Measurements from ENCODE around the gene SYNDIG1L.

SYNDIG1L gene

GRCh38 chr14:74429221-74429691 is 3.2 kb upstream of the SYNDIG1L start:
- DNase-seq, result no peak

- no peak for DNase-seq
Measured at GRCh38 chr14:74427651-74428050, 1.6 kb upstream of the SYNDIG1L start.

DNA sequence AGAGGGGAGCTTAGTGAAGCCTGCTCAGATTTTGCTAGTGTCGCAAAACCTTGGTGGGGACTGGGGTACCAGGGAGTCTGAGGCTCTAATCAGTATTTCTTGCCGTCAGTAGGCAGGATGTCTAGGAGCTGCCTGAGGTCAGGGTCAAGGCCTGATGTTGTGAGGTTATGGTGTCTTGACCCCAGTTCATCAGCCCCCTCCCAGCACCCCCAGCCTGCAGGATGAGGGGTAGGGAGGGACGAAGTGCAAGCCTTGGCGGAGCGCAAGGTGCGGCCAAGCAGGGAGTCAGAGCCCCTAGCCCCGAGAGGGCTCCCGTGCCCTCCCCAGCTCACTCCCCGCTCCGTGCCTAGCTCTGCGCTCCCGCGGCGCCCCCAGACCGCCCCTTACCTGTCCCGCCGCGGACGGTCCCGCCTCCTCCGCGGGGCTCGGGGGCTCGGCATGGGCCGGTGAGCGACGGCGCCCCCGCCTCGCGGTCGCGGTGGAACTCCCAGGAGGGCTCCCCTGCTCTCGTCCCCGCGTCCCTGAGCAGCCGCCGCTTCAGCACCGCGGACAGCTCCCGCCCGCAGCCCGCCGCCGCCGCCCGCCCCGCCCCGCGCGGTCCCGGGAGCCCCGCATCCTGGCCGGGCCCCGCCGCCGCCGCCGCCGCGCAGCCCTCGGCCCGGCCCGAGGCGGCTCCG is 347 bp downstream of the SYNDIG1L start:
- no peak for DNase-seq

- no peak for DNase-seq
Measured at GRCh38 chr14:74424606-74425005, 1.4 kb downstream of the SYNDIG1L start.

GRCh38 chr14:74423246-74423645 is 2.8 kb downstream of the SYNDIG1L start:
- DNase-seq, result no peak

DNA sequence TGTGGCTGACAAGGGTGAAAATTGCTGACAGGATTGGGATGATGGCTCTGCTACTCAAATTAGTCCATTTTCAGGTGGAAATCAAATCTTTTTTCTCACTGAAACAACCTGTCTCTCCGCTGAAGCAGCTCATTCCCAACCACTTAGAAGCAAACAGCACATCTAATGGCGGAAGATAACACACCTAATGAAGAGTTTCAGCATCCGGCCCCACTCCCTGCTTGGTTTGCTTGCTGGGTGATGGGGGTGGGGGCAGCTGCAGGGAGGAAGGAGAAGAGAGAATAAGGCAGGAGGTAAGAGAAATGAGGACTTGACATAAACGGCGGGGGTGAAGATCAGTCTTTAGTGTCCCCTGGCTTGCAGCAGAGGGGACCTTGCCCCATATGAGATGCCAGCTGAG is 4.0 kb downstream of the SYNDIG1L start:
- DNase-seq, result no peak

DNA sequence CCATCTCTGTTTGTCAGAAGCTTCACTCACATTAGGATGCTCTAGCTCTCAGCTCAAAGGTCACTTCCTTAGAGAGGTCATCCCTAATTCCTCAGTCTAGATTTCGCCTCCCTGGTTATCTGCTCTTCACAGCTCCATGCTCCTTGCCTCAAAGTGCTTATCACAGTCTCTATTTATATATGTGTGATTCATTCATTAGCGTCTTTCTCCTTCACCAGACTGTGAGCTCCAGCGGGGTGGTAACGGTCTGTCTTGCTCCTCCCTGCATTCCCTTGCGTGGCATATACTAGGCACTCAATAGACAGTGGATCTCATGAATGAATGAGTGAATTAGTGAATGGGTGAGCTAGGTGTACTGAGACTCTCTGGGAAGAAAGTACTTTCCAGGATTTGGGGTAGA is 6.9 kb downstream of the SYNDIG1L start:
- DNase-seq, result no peak

- DNase-seq, result no peak
Measured at GRCh38 chr14:74418031-74418430, 8.0 kb downstream of the SYNDIG1L start.

GRCh38 chr14:74417611-74418010 is 8.4 kb downstream of the SYNDIG1L start:
- no peak for DNase-seq

- DNase-seq, result no peak
Measured at GRCh38 chr14:74417201-74417600, 8.8 kb downstream of the SYNDIG1L start.

GRCh38 chr14:74415115-74415437 is 10.9 kb downstream of the SYNDIG1L start:
- no peak for DNase-seq

GRCh38 chr14:74414403-74415114 is 11.5 kb downstream of the SYNDIG1L start:
- no peak for DNase-seq

DNA sequence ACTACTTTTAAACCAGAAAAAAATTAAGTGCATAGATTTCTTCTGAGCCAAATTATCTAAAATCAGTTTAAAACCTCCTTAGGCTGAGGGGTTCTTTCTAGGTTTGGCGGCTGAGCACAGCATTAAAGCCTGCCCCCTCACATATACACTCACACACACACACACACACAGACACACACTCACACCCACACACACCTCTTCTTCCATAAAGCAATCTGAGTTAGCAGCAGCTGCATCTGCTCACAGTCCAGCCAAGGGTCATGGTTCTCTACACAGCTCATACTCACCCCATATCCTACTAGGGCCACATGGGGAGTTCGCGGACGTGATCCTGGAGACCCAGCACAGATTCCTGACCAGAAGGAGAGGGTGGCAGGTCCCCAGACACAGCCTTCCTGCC is 12.4 kb downstream of the SYNDIG1L start:
- DNase-seq, result no peak

DNA sequence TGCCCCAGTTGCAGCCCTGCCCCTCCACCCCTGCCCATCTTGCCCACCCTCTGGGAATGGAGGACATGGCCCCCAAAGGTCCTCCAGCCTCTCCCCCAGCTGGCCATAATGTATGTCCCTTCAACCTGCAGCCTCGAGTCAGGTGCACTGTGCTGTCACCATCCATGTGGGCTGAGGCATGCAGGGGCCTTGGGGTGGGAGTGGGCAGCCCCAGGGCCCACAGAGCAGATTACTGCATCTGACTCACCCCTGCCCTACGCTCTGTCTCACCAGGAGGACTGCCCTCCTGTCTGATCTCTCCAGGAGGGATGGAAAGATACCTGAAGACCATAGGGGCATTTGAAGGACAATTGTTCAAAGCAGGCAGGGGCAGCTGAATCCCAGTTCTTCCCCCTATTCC is 13.3 kb downstream of the SYNDIG1L start:
- DNase-seq, result no peak

DNA sequence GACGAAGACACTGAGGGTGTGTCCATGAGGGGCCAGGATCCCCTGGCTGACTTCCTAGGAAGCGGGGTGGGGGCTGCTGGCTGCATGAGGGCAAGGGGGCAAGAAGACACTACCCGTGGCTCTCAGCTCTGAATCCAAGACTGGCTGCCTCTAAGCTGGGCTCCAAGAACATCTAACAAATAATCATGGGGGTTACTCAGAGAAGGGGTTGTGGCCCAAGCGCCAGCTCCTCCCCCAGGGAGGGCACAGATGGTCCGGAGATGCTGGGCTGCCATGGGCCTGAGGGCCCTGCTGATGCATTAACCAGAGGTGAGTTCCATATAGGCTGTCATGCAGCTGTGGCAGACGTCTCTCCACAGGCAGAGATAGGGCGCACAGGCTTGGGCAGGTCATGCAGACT is 14.3 kb downstream of the SYNDIG1L start:
- DNase-seq, result no peak

- no peak for DNase-seq
Measured at GRCh38 chr14:74409441-74409840, 16.6 kb downstream of the SYNDIG1L start.

- no peak for DNase-seq
Measured at GRCh38 chr14:74408870-74409269, 17.1 kb downstream of the SYNDIG1L start.

GRCh38 chr14:74407801-74408154 is 18.2 kb downstream of the SYNDIG1L start:
- DNase-seq, result no peak

- no peak for DNase-seq
Measured at GRCh38 chr14:74407021-74407800, 18.8 kb downstream of the SYNDIG1L start.

DNA sequence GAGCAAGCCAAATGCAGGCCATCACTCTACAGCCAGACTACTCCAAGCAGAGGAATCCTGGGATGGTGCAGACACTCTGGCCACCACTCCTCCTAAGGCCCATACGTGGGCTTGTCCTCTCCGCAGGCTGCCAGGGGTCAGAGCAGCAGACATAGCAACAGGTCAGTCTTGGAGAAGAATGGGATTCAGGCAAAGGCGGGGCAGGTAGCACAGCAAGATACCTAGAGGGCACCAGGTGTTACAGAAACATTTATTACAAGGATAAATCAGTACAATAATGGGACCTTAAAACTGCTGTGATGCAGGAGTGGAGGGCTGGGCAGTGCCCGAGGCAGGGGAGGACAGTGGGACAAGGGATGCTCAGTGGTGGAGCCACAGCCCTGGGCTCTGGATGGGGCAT is 20.3 kb downstream of the SYNDIG1L start:
- DNase-seq, result no peak

GRCh38 chr14:74404435-74404834 is 21.6 kb downstream of the SYNDIG1L start:
- no peak for DNase-seq

GRCh38 chr14:74403619-74404417 is 22.2 kb downstream of the SYNDIG1L start:
- DNase-seq, result no peak
